Brain pericyte (primary cell): ENCODE measurements around the gene AP4B1.
"Not testable (repeated sequence)": the region's sequence is repeated elsewhere in the genome, so short reads cannot be mapped to it uniquely, and the experiment has no call there.

Source experiments
- DNase-seq: peaks from one replicate; pipeline ENCODE4 v3.0.0-alpha.2; 2012; ENCODE audit warnings: low read depth, low spot score

Gene AP4B1

DNA sequence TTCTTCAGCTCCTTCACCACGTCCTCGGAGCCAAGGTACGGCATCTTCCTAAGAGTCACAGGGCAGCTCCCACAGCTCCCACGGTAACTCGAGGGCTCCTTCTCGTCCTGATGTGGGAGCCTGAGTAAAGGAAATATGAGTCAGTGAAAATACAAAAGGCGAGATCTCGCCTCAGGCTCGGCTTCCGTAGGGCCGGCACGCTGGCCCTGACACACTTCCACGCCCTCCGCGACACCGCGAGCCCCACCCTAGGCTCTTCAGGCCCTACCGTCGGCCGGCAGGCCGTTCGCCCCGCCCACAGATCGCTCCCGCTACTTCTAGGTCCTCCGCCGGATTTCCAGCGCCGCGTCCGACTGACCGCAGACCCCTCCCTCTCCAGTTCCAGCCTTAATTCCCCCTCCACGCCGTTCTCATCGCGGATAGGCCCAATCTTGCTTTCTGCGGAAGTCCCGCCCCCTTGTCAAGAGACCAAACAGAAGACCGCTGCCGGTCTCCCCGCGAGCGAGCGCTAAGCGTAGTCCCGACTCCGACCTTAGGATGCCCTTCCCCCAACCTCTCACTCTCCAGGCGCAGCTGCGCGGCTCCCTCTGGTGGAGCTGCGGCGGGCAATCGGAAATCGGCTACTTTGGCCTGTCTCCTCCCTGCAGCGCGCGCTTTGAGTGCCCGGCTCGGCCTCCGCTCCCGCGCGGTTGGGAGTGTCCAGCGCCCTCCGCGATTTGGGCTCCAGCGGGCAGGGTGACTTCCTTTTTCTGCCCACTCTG lies at the start of gene AP4B1, which contains the start of gene DCLRE1B:
AP4B1 (minus strand) TSS at position 126 of the 761 bp plus-strand sequence; CDS start at position 44, 82 bp downstream.
DCLRE1B (plus strand) TSS at position 653 of the 761 bp plus-strand sequence. CDS start 261 bp downstream, outside the sequence.
- peak; percentile 99 for DNase-seq

DNA sequence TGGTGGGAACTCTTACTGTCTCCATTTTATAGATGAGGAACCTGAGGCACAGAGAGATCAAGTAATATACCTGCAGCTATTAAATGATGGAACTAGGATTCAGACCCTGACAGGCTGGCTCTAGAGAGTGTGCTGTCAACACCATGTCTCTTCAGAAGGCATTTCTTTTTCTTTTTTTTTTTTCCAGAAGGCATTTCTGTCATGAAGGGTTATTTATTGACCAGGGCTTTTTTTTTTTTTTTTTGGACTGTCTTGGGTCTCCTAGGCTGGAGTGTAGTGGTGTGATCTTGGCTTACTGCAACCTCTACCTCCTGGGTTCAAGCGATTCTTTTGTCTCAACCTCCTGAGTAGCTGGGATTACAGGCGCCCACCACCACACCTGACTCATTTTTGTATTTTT lies 47.1 kb upstream of the AP4B1 start:
- DNase-seq: no peak

DNA sequence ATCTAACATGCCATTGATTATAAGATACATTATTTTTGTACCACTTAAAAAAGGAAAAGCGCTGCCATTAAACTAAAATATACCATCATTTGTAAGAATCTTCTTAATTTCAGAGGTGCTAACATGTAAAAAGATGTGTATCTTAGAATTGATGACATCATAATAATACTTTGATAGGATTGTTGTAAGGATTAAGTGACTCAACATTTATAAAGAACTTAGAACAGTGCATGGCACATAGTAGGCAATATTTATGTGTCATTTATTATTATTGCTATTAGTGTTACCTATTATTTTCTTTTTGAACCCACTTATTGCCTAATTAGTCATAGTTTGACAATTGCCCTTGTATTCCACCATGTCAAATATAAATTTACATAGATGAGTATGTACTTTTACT lies 46.3 kb upstream of the AP4B1 start:
- DNase-seq: no peak

DNA sequence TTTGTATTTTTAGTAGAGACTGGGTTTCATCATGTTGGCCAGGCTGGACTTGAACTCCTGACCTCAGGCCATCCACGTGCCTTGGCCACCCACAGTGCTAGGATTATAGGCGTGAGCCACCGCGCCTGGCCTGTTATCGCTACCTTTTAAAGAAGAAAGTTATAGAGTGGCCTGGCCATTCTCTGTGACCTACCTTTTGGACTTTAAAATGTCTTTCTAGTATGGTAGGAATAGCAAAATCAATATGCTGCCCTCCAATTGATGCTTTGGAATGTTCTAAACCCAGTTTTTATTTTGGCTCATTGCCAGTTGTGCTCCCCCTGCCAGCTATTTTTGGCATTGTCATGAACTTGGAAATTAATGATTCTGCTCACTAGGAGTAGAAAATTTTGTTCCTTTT lies 44.4 kb upstream of the AP4B1 start:
- no peak for DNase-seq

DNA sequence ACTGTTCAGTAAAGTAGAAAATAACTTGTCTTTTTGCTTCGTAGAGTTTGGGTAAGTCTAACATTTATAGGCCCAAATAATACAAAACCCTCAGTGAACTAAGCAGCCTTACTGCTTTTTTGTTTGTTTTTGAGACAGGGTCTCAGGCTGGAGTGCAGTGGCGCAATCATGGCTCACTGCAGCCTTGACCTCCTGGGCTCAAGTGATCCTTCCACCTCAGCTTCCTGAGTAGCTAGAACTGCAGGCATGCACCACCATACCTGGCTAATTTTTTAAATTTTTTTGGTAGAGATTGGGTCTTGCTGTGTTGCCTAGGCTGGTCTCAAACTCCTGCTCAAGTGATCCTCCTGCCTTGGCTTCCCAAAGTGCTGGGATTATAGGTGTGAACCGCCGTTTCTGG lies 43.6 kb upstream of the AP4B1 start:
- not testable (repeated sequence) for DNase-seq

DNA sequence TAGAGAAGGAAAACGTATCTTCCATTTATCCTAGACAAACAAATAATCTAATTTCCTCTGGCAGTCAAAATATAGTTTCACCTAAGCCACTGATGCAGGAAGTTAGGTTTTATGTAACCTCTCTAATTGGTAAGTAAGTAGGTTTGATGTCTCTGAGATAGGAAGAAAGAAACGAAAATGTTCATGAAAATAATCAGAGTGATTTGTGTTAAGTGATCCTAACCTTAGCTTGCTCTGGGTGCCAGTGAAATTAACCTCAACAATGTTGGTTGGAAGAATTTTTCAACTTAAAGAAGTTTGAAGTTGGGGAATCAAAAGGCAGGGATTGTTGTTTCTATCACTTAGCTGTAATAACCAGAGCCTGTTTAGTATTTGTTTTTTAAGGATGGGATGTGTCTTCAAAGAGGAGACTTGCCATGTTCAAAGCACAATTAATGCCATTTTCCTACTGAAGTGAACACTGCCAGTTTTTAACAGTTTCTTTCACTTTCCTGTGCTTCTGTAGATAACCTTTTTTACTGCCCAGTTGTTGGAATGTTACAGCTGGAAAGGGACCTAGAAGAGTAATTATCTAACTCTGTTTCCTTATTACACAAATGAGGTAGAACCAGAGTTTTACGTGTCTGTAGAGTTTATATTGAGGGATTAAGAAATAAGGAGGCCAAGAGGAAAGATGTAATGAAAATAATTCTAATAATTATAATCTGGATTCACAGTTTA lies 42.9 kb upstream of the AP4B1 start:
- no peak for DNase-seq

DNA sequence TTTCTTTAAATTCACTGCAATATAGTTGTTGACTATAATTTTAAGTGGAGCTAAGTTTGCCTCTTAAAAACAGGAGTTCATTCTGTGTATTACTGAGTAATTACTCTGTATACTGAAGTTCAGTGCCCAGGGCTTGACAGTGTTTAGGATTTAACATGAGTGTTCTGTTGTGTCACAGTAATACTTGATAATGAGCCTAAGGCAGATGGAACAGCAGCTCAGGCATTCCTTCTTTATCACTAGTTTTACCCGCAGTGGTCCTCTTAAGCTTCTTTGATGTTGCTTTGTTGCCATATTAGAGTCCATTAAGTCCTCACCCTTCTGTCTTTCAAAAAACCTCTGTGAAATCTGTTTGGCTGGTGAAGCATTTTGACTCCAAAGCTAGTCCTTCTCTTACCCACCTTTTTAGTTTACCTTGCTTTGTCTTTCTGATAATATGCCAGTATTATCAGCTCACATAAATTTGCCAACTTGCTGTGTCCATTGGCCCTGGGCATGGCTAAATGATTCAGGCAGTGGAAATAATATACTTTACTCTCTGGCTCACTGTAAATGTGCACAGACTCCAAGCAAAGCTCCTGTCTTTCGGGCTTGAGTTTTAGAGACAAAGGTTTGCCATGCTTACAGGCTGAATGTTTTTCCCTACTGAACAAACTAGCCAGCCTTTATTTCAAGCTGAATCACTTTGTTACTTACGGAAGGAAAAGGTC lies 42.2 kb upstream of the AP4B1 start:
- no peak for DNase-seq

DNA sequence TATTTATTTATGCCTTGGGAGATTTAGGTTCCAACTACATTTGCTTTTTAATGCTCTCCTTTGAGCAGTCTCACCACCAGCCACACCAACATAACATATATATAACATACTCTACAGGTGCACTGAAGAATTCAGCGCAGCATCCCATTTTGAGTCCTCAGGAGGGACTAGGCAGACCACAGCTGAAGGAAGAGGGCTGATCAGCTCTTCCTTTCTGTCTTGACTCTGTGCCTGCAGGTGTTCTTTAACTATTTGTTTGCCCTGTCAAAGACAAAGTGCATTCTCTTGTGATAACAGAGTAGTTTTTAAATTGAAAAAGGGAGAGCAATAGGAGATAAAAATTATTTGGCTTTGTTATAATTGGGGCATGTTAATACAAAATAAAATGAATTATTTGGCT lies 41.5 kb upstream of the AP4B1 start:
- DNase-seq: no peak

DNA sequence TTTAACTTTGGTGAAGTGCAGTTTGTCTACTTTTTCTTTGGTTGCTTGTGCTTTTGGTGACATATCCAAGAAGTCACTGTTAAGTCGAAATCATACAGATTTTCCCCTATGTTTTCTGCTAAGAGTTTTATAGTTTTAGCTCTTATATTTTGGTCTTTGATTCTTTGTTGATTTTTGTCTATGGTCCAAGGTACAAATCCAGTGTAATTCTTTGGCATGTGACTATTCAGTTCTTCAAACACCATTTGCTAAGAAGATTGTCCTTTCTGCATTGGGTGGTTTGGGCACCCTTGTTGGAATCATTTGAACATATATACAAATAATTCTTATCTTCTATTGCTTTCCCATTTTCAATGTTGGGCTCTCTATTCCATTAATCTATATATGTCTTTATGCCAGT lies 40.7 kb upstream of the AP4B1 start:
- DNase-seq: no peak

DNA sequence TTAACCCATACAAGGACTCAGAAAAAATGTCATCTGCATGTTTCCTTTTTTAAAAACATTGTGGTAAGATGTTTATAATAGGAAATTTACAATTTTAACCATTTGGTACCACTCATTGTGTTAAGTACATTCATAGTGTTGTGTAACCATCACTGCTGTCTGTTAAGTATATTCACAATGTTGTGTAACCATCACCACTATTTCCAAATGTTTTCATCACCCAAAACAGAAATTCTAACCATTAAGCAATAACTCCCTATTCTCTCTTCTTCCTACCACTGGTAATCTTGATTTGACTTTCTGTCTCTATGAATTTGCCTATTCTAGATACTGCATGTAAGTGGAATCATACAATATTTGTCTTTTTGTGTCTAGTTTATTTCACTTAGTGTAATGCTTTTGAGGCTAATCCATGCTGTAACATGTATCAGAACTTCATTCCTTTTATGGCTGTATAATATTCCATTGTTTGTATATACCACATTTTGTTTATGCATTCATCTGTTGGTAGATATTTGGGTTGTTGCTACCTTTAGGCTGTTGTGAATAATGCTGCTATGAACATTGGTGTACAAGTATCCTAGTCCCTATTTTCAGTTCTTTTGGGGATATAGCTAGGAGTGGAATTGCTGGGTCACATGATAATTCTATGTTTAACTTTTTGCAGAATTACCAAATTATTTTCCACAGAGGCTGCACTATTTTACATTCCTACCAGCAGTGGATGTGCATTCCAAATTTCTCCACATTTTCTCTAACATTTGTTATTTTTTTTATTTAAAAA lies 38.6 kb upstream of the AP4B1 start:
- DNase-seq: no peak

DNA sequence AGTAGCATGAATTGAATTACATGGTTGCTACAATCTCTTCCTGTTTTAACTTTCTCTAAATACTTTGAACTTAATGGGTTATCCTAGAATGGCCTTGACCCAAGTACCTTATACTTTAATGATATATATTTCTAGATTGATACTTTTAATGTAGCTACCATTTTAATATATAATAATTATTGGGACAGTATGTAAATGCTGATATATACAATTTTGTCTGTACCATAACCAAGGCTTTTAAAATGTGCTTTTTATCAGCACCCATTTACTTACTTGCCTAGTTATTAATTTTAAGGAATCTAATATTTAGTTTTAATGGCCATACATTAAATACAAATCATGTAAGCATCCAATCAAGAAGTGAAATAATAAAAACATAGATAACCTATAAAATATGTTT lies 37.9 kb upstream of the AP4B1 start:
- no peak for DNase-seq

DNA sequence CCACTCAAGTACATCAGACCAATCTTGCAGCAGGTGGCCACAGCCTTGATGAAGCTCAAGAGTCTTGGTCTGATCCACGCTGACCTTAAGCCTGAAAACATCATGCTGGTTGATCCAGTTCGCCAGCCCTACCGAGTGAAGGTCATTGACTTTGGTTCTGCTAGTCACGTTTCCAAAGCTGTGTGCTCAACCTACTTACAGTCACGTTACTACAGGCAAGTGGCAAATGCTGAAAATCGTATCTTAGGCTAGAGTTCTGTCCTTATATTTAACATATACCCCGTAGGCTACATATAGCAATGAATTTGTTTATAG lies 36.6 kb upstream of the AP4B1 start:
- DNase-seq: no peak

DNA sequence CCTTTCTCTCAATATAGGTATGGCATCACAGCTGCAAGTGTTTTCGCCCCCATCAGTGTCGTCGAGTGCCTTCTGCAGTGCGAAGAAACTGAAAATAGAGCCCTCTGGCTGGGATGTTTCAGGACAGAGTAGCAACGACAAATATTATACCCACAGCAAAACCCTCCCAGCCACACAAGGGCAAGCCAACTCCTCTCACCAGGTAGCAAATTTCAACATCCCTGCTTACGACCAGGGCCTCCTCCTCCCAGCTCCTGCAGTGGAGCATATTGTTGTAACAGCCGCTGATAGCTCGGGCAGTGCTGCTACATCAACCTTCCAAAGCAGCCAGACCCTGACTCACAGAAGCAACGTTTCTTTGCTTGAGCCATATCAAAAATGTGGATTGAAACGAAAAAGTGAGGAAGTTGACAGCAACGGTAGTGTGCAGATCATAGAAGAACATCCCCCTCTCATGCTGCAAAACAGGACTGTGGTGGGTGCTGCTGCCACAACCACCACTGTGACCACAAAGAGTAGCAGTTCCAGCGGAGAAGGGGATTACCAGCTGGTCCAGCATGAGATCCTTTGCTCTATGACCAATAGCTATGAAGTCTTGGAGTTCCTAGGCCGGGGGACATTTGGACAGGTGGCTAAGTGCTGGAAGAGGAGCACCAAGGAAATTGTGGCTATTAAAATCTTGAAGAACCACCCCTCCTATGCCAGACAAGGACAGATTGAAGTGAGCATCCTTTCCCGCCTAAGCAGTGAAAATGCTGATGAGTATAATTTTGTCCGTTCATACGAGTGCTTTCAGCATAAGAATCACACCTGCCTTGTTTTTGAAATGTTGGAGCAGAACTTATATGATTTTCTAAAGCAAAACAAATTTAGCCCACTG lies 36.0 kb upstream of the AP4B1 start:
- DNase-seq: no peak

DNA sequence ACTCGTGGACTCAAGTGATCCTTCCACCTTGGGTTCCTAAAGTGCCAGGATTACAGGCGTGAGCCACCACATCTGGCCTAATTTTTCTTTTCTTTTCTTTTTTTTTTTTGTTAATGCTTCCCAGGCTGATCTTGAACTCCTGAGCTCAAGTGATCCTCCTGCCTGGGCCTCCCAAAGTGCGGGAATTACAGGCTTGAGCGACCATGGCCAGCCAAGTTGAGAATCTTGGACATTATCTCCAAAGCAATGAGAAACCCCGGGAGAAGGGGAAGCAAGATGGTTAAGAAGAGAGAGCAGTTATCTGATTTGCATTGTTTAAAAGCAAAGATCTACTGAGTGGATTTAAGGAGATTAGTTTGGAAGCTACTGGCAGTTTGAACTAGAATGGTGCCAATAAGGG lies 33.6 kb upstream of the AP4B1 start:
- DNase-seq: no peak

DNA sequence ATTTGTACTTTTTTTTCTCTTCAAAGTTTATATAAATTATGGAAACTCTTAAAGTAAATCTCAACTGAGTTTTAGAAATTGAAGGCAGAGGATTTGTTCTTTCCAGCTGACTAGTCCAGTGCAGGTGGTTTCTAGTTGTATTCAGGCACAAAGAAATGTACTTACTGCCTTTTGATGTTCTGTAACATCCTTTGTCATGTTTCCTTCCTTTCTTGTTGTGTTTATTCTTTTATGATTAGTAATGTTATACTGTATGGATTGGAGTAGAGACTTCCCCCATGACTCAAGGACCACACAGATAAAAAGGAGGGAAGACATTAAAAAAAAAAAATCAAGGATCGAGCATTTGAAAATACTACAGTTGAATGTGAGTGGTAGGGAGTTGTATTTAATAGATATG lies 32.5 kb upstream of the AP4B1 start:
- no peak for DNase-seq

DNA sequence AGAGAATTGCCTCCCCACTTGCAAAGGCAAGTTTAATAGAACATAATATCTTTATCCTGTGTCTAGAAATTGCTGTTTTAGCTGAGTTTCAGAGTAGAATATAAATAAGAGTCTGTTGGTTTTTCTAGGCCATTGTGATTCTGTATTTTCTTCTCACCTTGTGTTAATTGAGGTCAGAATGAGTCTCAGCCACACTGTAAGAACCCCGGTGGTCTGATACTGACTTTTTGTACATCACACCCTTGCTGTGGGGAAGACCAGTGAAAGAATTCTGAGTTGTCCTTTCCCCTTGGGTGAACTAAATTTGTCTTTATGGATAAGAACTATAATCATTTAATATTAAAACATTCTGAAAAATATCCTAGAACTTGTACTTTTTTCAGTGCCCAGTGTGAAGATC lies 31.4 kb upstream of the AP4B1 start:
- DNase-seq: no peak

DNA sequence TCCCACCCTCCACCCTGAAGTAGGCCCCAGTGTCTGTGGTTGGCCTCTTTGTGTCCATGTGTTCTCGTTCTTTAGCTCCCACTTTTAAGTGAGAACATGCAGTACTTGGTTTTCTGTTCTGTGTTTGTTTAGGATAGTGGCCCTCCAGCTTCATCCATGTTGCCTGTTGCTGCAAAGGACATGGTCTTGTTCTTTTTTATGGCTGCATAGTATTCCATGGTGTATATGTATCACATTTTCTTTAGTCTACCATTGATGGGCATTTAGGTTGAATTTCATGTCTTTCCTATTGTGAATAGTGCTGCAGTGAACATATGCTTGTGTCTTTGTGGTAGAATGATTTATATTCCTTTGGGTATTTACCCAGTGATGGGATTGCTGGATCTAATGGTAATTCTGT lies 30.6 kb upstream of the AP4B1 start:
- DNase-seq: no peak

DNA sequence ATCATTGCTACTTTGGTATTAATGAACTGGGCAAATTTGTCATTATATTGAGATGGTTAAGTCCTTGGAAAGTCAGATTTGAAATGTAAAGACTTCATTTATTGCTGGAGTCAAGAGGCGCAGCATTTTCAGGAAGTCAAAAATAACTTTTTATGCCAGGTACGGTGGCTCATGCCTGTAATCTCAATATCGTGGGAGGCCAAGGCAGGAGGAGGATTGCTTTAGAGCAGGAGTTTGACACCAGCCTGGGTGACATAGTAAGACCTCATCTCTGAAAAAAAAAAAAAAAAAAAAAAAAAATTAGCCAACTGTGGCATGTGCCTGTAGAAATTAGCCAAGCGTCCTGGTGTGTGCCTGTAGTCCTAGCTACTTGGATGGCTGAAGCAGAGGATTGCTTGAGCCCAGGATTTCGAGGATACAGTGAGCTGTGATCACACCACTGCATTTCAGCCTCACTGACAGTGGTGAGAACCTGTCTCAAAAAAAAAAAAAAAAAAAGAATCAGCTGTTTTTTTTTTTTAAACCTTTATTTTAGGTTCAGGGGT lies 30.0 kb upstream of the AP4B1 start:
- DNase-seq: no peak

DNA sequence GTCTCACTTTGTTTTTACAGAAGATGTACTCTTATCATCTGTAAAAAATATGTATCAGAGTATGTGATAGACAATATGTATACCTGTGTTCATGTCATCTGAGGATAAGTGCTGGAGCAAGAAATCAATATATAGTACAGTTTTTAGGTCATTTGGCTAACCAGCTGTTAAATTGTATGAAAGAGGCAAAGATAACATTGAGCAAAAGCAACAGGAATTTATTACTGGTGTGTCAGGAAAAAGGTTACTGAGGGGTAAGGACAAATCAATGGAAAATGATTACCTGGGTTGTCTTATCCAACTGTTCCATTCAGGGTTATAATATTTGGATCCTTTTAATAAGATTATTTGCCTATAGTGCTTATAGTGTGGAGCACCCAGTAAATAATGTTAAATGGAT lies 29.4 kb upstream of the AP4B1 start:
- no peak for DNase-seq

DNA sequence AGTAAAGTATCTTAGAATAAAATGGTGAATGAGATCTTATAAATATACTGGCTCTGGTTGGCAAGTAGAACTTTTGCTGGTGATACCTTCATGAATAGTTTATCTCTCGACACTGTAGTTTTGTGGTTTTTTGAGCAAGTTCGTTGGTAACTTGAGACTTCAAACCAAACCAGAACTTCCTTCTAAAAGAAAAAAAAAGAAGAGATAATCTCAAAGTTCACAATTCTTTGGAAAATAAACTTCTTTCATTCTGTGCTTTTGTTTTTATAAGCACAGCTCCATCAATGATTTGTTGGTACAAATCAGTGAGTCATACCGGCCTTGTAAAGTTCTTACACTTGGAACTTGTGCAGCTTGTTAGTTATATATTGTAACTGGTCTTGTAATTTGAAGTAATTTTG lies 26.9 kb upstream of the AP4B1 start:
- peak; percentile 38 for DNase-seq
